Hepatocyte (in vitro differentiated cells): ENCODE results near the gene CBX4. TPM values are rescaled to one million over a fixed set of nuclear protein-coding genes. Genes with fewer than 3 reads are reported as not detected.
A peak's percentile ranks its signal among the peaks of the same experiment; 100 is the strongest.

Experiments
- DNase-seq: peaks from one replicate; pipeline ENCODE4 v3.0.0-alpha.2; 2016; ENCODE audit warnings: low spot score
- H2AFZ ChIP-seq: fragments of 200-600 bp; sonication (generic); 2 replicates; pipeline ENCODE4 v1.6.0; 2016; ENCODE audit warnings: antibody characterized with exemption, mild to moderate bottlenecking
- H3K27ac ChIP-seq: fragments of 200-600 bp; sonication (generic); 2 replicates; pipeline ENCODE4 v1.5.1; 2016; ENCODE audit warnings: mild to moderate bottlenecking
- H3K27me3 ChIP-seq: fragments of 200-600 bp; sonication (generic); 2 replicates; pipeline ENCODE4 v1.6.1; 2016
- H3K36me3 ChIP-seq: fragments of 200-600 bp; sonication (generic); replicated peaks from 2 replicates; pipeline ENCODE4 v1.5.1; 2016; ENCODE audit warnings: low read depth; ENCODE audit not compliant: insufficient read depth
- H3K4me1 ChIP-seq: fragments of 200-600 bp; sonication (generic); 2 replicates; pipeline ENCODE4 v1.5.1; 2016; ENCODE audit warnings: mild to moderate bottlenecking, moderate library complexity; ENCODE audit not compliant: insufficient read depth
- H3K4me2 ChIP-seq: fragments of 200-600 bp; sonication (generic); 2 replicates; pipeline ENCODE4 v1.6.0; 2016
- H3K4me3 ChIP-seq: fragments of 200-600 bp; sonication (generic); 2 replicates; pipeline ENCODE4 v1.5.1; 2016; ENCODE audit warnings: mild to moderate bottlenecking
- H3K79me2 ChIP-seq: fragments of 200-600 bp; sonication (generic); 2 replicates; pipeline ENCODE4 v1.6.0; 2017; ENCODE audit warnings: mild to moderate bottlenecking
- H3K9me2 ChIP-seq: fragments of 200-600 bp; sonication (generic); replicated peaks from 2 replicates; pipeline ENCODE4 v1.6.0; 2017; ENCODE audit warnings: mild to moderate bottlenecking; ENCODE audit not compliant: insufficient read depth
- H3K9me3 ChIP-seq: fragments of 200-600 bp; sonication (generic); 2 replicates; pipeline ENCODE4 v1.5.1; 2016; ENCODE audit warnings: low read depth, mild to moderate bottlenecking
- H4K20me1 ChIP-seq: fragments of 200-600 bp; sonication (generic); 2 replicates; pipeline ENCODE4 v1.6.0; 2016; ENCODE audit warnings: mild to moderate bottlenecking; ENCODE audit not compliant: insufficient read depth, poor library complexity, severe bottlenecking
- EZH2 ChIP-seq: fragments of 200-600 bp; sonication (generic); IDR thresholded peaks from 2 replicates; pipeline ENCODE4 v1.6.1; 2016; ENCODE audit warnings: antibody characterized with exemption, mild to moderate bottlenecking, borderline replicate concordance
- EZH2phosphoT487 ChIP-seq: fragments of 200-600 bp; sonication (generic); IDR thresholded peaks from one replicate; pipeline ENCODE4 v1.6.1; 2018; ENCODE audit warnings: antibody characterized with exemption, mild to moderate bottlenecking, low read depth, moderate library complexity; ENCODE audit not compliant: unreplicated experiment, severe bottlenecking
- WGBS: methylation state at CpG from one replicate; pipeline ENCODE4 v1.1.6; 2016; ENCODE audit warnings: low lambda C conversion rate; ENCODE audit errors: missing lambda C conversion rate; 5-methylcytosine and 5-hydroxymethylcytosine counted together
- polyA plus RNA-seq: library from polyadenylated mRNA; unstranded; fragments of >200 nt; fragmentation: Nextera tagmentation; extraction: Ambion mirVana; gene quantifications from 2 replicates; pipeline ENCODE4 v1.2.1, GENCODE V29; 2016
- total RNA-seq: library from RNA; depleted of rRNA; stranded (reverse); fragments of >200 nt; gene quantifications from 2 replicates; pipeline ENCODE4 v1.2.3, GENCODE V29; 2014
- TF ChIP-seq, protein P1 (sequence below): fragments of 200-600 bp; sonication (generic); IDR thresholded peaks from 2 replicates; pipeline ENCODE4 v1.5.1; 2016; ENCODE audit warnings: antibody characterized with exemption, mild to moderate bottlenecking; ENCODE audit not compliant: poor library complexity

Gene CBX4
- total RNA-seq (49.6 and 56.1 TPM in 2 replicates), polyA plus RNA-seq (74.3 and 86.7 TPM in 2 replicates)

DNA sequence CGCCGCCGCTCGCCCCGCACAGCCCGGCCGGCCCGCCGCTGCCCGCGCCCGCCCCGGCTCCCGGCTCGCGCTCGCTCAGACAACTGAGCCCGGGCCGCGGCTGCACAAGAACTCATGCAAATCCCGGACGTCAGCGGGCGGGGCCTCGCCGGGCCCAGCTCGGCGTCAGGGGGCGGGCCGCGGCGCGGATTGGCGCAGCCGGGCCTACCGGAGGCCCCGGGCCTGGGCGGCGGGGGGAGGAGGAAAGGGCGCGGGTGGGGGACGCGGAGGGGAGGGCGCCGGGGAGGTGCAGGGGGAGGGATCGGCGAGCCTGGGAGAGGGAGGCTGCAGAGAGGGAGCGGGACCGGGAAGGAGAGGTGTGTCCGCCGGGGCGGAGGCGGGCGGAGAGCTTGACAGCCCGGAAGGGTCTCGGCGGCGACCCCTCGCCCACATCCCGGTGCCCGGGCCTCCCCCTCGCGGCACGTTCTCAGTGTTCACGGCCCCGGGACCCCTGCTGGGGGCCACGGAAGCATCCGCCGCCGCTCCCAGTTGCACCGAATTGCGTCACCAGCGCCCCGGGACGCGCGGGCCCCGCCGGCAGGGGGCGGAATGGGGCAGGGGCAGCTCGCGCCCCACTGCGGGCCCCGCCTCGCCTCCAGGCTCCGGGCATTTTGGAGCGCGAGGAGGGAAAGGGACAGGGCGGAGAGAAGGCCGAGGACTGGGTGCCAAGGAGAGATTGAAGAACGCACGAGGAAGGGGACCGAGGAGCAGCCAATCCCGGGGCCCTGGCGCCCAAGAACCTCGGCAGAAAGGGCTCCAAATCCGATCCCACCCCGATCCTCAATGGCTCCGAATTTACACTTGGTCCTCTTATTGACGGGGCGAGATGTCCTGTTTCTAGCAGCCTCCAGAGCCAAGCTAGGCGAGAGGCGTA is at the start of gene CBX4:
TSS of gene CBX4 (minus strand) at position 85 of the 913 bp plus-strand sequence. CDS start 189 bp downstream, outside the sequence.
- peaks cover 66% of the 10 kb centered on the region for H3K4me1 ChIP-seq
- H3K27me3 ChIP-seq: peaks cover 37% of the 10 kb centered on the region
- peak; percentile 98 for DNase-seq
- no peaks in the 10 kb centered on the region for H3K9me3 ChIP-seq
- H4K20me1 ChIP-seq: peaks cover 38% of the 10 kb centered on the region
- H3K9me2 ChIP-seq: no peaks in the 10 kb centered on the region
- TF ChIP-seq, protein P1, sequence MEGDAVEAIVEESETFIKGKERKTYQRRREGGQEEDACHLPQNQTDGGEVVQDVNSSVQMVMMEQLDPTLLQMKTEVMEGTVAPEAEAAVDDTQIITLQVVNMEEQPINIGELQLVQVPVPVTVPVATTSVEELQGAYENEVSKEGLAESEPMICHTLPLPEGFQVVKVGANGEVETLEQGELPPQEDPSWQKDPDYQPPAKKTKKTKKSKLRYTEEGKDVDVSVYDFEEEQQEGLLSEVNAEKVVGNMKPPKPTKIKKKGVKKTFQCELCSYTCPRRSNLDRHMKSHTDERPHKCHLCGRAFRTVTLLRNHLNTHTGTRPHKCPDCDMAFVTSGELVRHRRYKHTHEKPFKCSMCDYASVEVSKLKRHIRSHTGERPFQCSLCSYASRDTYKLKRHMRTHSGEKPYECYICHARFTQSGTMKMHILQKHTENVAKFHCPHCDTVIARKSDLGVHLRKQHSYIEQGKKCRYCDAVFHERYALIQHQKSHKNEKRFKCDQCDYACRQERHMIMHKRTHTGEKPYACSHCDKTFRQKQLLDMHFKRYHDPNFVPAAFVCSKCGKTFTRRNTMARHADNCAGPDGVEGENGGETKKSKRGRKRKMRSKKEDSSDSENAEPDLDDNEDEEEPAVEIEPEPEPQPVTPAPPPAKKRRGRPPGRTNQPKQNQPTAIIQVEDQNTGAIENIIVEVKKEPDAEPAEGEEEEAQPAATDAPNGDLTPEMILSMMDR: peak; percentile 67
- TF ChIP-seq EZH2: no peak
- peak; percentile 34 for TF ChIP-seq EZH2phosphoT487
- H3K4me2 ChIP-seq: peak within 1 kb of the TSS; percentile 100
- H2AFZ ChIP-seq: peak within 1 kb of the TSS; percentile 50
- H3K36me3 ChIP-seq: no peaks in the 10 kb centered on the region
- WGBS: 5% methylated on average over 49 of the region's 103 CpGs
- peaks cover 35% of the 10 kb centered on the region for H3K79me2 ChIP-seq
- peak within 1 kb of the TSS; percentile 99 for H3K27ac ChIP-seq
- H3K4me3 ChIP-seq: peak within 1 kb of the TSS; percentile 85

DNA sequence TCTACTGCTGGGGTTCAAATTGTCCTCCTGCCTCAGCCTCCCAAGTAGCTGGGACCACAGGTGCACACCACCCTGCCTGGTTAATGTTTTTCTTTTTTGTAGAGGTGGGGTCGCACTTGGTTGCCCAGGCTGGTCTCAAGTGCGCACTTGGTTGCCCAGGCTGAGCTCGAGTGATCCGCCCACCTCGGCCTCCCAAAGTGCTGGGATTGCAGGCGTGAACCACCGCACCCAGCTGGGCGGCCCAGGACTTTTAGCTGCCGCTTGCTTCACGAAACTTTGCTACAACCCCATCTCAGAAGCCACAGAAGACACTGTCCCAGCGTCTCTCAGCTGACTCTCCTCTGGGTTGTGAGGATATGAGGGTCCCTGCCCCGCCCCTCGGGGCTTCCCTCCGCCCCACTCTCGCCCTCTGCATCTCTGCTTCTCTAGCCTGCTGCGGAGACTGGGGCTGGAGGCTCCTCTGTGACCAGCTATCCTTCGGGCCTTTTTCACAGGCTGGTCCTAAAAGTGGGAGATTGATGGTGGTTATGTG is 48.8 kb upstream of the CBX4 start:
- Histone ChIP-seq H3K9me3 (no peaks in the 10 kb centered on the region), H3K4me1 (peaks cover 8% of the 10 kb centered on the region), H3K9me2 (no peaks in the 10 kb centered on the region), H3K36me3 (no peaks in the 10 kb centered on the region), H3K4me3 (no peak overlapping the region), H3K4me2 (no peak overlapping the region), H3K27ac (no peak overlapping the region), H3K79me2 (no peaks in the 10 kb centered on the region), H3K27me3 (no peaks in the 10 kb centered on the region), H4K20me1 (no peaks in the 10 kb centered on the region), H2AFZ (no peak overlapping the region)
- TF ChIP-seq, protein P1: no peak
- TF ChIP-seq EZH2phosphoT487 (no peak), EZH2 (no peak)
- no peak for DNase-seq
- 93% methylated on average over 17 of the region's 17 CpGs for WGBS

DNA sequence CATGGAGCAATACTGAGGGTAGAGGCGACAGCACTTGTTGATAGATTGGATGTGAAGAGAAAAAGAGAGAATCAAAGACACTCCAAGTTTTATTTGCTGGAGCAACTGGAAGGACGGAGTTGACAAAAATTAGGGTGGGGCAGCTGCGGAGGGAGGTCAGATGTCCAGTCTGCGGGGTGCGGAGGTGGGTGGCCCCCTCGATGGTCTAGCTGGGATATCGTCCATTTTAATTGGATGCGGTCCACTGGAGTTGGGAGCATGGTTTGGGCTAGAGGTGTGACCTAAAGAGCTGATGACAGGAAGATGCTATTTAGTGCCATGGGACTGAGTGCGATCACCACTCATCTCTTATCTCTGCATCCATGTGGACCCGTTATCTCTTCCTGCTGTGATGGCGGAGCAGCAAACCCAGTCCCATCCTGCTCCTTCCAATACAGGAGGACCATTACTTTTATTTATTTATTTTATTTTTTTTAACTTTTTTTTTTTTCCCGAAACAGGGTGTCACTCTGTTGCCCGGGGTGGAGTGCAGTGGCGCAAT is 48.3 kb upstream of the CBX4 start:
- Histone ChIP-seq H4K20me1 (no peaks in the 10 kb centered on the region), H3K36me3 (no peaks in the 10 kb centered on the region), H3K4me1 (peaks cover 8% of the 10 kb centered on the region), H3K27me3 (no peaks in the 10 kb centered on the region), H3K79me2 (no peaks in the 10 kb centered on the region), H3K9me2 (no peaks in the 10 kb centered on the region), H3K9me3 (no peaks in the 10 kb centered on the region), H3K4me3 (no peak overlapping the region), H3K27ac (no peak overlapping the region), H2AFZ (no peak overlapping the region), H3K4me2 (no peak overlapping the region)
- TF ChIP-seq, protein P1: no peak
- no peak for TF ChIP-seq EZH2
- DNase-seq: no peak
- 86% methylated on average over 14 of the region's 14 CpGs for WGBS
